Activated CD8-positive, alpha-beta memory T cell treated with anti-CD3 and anti-CD28 coated beads, Interleukin-2, amount 50 U/mL, for 1 hour (primary cell): Measurements from ENCODE around the gene LRRC47.

Source experiments
- DNase-seq: peaks from one replicate; pipeline ENCODE4 v3.0.0-alpha.2; 2020; ENCODE audit errors: extremely low read depth

LRRC47 gene

GRCh38 chr1:3796215-3797061 is at the start of gene LRRC47:
LRRC47 (minus strand) TSS chr1:3796498; CDS start chr1:3796476, 22 bp downstream.
- DNase-seq, result peak; percentile 75

GRCh38 chr1:3842912-3843311 is 46.6 kb upstream of the LRRC47 start:
- DNase-seq, result no peak

- no peak for DNase-seq
These were observed 45.2 kb upstream of the LRRC47 start for GRCh38 chr1:3841491-3841890.

- no peak for DNase-seq
These were observed 42.5 kb upstream of the LRRC47 start for GRCh38 chr1:3838788-3839187.

- DNase-seq, result no peak
These were observed 41.4 kb upstream of the LRRC47 start for GRCh38 chr1:3837685-3838084.

GRCh38 chr1:3837200-3837599 is 40.9 kb upstream of the LRRC47 start:
- no peak for DNase-seq

- DNase-seq, result no peak
These were observed 40.1 kb upstream of the LRRC47 start for GRCh38 chr1:3836421-3836820.

GRCh38 chr1:3834701-3835100 is 38.4 kb upstream of the LRRC47 start:
- DNase-seq, result no peak

- no peak for DNase-seq
These were observed 35.4 kb upstream of the LRRC47 start for GRCh38 chr1:3831689-3832088.

GRCh38 chr1:3828391-3828790 is 32.1 kb upstream of the LRRC47 start:
- DNase-seq, result no peak

- DNase-seq, result no peak
These were observed 31.6 kb upstream of the LRRC47 start for GRCh38 chr1:3827813-3828307.

GRCh38 chr1:3825356-3825755 is 29.1 kb upstream of the LRRC47 start:
- no peak for DNase-seq

GRCh38 chr1:3824650-3825049 is 28.4 kb upstream of the LRRC47 start:
- DNase-seq, result no peak

GRCh38 chr1:3822421-3822820 is 26.1 kb upstream of the LRRC47 start:
- DNase-seq, result no peak

- no peak for DNase-seq
These were observed 25.6 kb upstream of the LRRC47 start for GRCh38 chr1:3821908-3822307.

- no peak for DNase-seq
These were observed 25.1 kb upstream of the LRRC47 start for GRCh38 chr1:3821447-3821846.

GRCh38 chr1:3821004-3821403 is 24.7 kb upstream of the LRRC47 start:
- no peak for DNase-seq

GRCh38 chr1:3820316-3820715 is 24.0 kb upstream of the LRRC47 start:
- no peak for DNase-seq

- no peak for DNase-seq
These were observed 23.5 kb upstream of the LRRC47 start for GRCh38 chr1:3819771-3820200.

GRCh38 chr1:3817821-3818597 is 21.7 kb upstream of the LRRC47 start:
- DNase-seq, result no peak

GRCh38 chr1:3817138-3817740 is 20.9 kb upstream of the LRRC47 start:
- DNase-seq, result no peak
